ENCODE results near the gene TPK1. TPM values are rescaled to one million over a fixed set of nuclear protein-coding genes. Genes with fewer than 3 reads are reported as not detected.
A peak's percentile ranks its signal among the peaks of the same experiment; 100 is the strongest.

TPK1 gene
- total and polyA plus RNA-seq, 2 of the 8 experiments (the other 6 are each of a cell fraction or from before 2014, with no cell fraction given): 1.9 to 2.7 TPM

DNA sequence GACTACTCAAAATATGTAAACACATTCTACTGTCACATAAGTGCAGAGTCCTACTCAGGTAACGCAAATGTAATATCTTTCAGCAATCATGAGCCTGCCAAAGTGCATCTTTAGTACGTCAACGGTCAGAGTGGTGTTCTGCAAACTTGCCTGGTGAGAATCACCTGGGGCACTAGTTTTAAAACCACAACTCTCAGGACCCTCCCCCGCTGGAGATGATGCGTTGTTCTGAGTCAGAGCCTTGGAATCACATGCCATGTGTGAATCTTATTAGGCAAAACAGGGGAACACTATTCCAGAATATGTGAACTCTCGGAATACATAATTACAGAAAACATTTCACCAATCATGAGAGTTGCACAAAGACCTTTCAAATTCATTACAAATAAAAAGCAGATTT is 115.7 kb downstream of the TPK1 start:
- H4K91ac ChIP-seq (replicated peaks; ENCODE audit: insufficient read length, low read length): no peak overlapping the region
- H3K9me3 ChIP-seq (ENCODE audit: insufficient read depth in 2 of 2, low read depth in 1 of 2, low read length in 1 of 2): peaks cover 0 to 5% of the 10 kb centered on the region in 2 experiments; a peak in 2 of 4 replicates
- TF ChIP-seq ASH2L (IDR thresholded peaks at IDR 0.05; ENCODE audit: low read length): peak; percentile 40
- TF ChIP-seq JUN (IDR thresholded peaks at IDR 0.05; ENCODE audit: low read depth, low read length): peak; percentile 69
- peak; percentile 62; the same call in 1 of the 2 replicates for TF ChIP-seq SP1 (IDR thresholded peaks at IDR 0.05; ENCODE audit: low read depth, low read length)
- peak; percentile 83 for TF ChIP-seq JUND (IDR thresholded peaks at IDR 0.05; ENCODE audit: low read length)
- no peak for TF ChIP-seq RBBP5 (IDR thresholded peaks at IDR 0.05; ENCODE audit: borderline replicate concordance, low read depth, low read length)
- no peak for TF ChIP-seq BCL11A (IDR thresholded peaks at IDR 0.05; ENCODE audit: low read depth in 2 of 2, low read length in 2 of 2)
- TF ChIP-seq NANOG (IDR thresholded peaks at IDR 0.05; ENCODE audit: insufficient read depth, low read depth, low read length, poor library complexity, severe bottlenecking): no peak
- no peak for TF ChIP-seq RAD21 (IDR thresholded peaks at IDR 0.05 in 1 of 2, conservative IDR thresholded peaks at IDR 0.05 in 1 of 2; ENCODE audit: low read depth in 2 of 2, low read length in 2 of 2)
- no peak overlapping the region for H3K27ac ChIP-seq (ENCODE audit: low read depth, low read length)
- ChIA-PET CTCF (ENCODE audit: partially characterized antibody) (no interaction called here), POLR2A (ENCODE audit: partially characterized antibody) (no interaction called here)
- H3K14ac ChIP-seq (ENCODE audit: insufficient read length): no peak overlapping the region
- 65% methylated on average over 6 of the region's 6 CpGs; no CpG with 5 or more reads in 1 of the 2 experiments for WGBS, 2 experiments (ENCODE audit: extremely low coverage in 1 of 2, insufficient coverage in 1 of 2, insufficient read length in 1 of 2, insufficient replicate concordance in 2 of 2, low coverage in 1 of 2, low lambda C conversion rate in 2 of 2, missing lambda C conversion rate in 1 of 2)
- no peak overlapping the region for H2BK20ac ChIP-seq (ENCODE audit: low read length)
- H3K23me2 ChIP-seq (ENCODE audit: low read depth, low read length): no peaks in the 10 kb centered on the region
- H2BK5ac ChIP-seq (ENCODE audit: low read depth, low read length): no peak overlapping the region
- H3K23ac ChIP-seq (ENCODE audit: insufficient read length): no peak overlapping the region
- H3K56ac ChIP-seq (replicated peaks; ENCODE audit: insufficient read length, low read depth, low read length): no peak overlapping the region
- H4K8ac ChIP-seq (ENCODE audit: extremely low read depth, insufficient read depth, low read length): no peak overlapping the region
- no peaks in the 10 kb centered on the region for H3K79me1 ChIP-seq (ENCODE audit: low read depth, low read length)
- H3K4ac ChIP-seq (replicated peaks; ENCODE audit: insufficient read length, low read depth, low read length): no peak overlapping the region
- H2BK12ac ChIP-seq (ENCODE audit: low read depth, low read length): no peak overlapping the region
- H4K20me1 ChIP-seq (replicated peaks in 1 of 2; ENCODE audit: control insufficient read depth in 1 of 2, insufficient read depth in 2 of 2, low read length in 2 of 2): no peaks in the 10 kb centered on the region
- 0 out of 2 replicates have a peak overlapping the region, but pooled peaks have one; percentile 0 for H2AFZ ChIP-seq (ENCODE audit: low read length)
- H2AK5ac ChIP-seq (ENCODE audit: low read depth, low read length): no peak overlapping the region
- no peak overlapping the region for H4K5ac ChIP-seq (ENCODE audit: insufficient read length, low read depth, low read length)
- H3K4me3 ChIP-seq (ENCODE audit: extremely low read depth in 1 of 4, insufficient read depth in 2 of 4, low read depth in 3 of 4, low read length in 4 of 4): no peak overlapping the region
- no peaks in the 10 kb centered on the region for H3K27me3 ChIP-seq (replicated peaks in 1 of 4; ENCODE audit: control insufficient read depth in 3 of 4, extremely low read depth in 1 of 4, insufficient read depth in 3 of 4, low read length in 3 of 4)
- H2BK15ac ChIP-seq (ENCODE audit: low read length): no peak overlapping the region
- FAIRE-seq: no peak
- no peak overlapping the region for H2BK120ac ChIP-seq (replicated peaks; ENCODE audit: low read depth, low read length)
- no peak overlapping the region for H3K18ac ChIP-seq (ENCODE audit: extremely low read depth, low read length)
- no peak overlapping the region for H3K9ac ChIP-seq (replicated peaks in 1 of 4; ENCODE audit: extremely low read depth in 1 of 4, low read depth in 3 of 4, low read length in 3 of 4)
- no peak overlapping the region for H3K4me2 ChIP-seq (ENCODE audit: insufficient read depth in 1 of 2, low read depth in 2 of 2, low read length in 2 of 2)
- no peaks in the 10 kb centered on the region for H3K79me2 ChIP-seq (ENCODE audit: control insufficient read depth in 1 of 2, insufficient read depth in 2 of 2, low read length in 2 of 2)
- peaks cover 0 to 4% (median 1%) of the 10 kb centered on the region in 4 experiments; a peak in 3 of 7 replicates for H3K4me1 ChIP-seq (replicated peaks in 1 of 4; ENCODE audit: control insufficient read depth in 3 of 4, insufficient read depth in 4 of 4, low read length in 3 of 4)
- DNase-seq (ENCODE audit: low read depth in 1 of 2, low spot score in 2 of 2): no peak
- no peaks in the 10 kb centered on the region for H3K36me3 ChIP-seq (ENCODE audit: control insufficient read depth in 2 of 4, insufficient read depth in 4 of 4, low read length in 3 of 4)

Measured in H1 (cell line).